SIG-M5 treated with dmso at 0.1 percent for 504 hours (cell line): ENCODE data around the gene DPM1.

Experiments
- DNase-seq: peaks from one replicate; lab custom pipeline; 2025; ENCODE audit not compliant: unreplicated experiment; lab: John Stamatoyannopoulos, UW

DPM1 gene

DNA sequence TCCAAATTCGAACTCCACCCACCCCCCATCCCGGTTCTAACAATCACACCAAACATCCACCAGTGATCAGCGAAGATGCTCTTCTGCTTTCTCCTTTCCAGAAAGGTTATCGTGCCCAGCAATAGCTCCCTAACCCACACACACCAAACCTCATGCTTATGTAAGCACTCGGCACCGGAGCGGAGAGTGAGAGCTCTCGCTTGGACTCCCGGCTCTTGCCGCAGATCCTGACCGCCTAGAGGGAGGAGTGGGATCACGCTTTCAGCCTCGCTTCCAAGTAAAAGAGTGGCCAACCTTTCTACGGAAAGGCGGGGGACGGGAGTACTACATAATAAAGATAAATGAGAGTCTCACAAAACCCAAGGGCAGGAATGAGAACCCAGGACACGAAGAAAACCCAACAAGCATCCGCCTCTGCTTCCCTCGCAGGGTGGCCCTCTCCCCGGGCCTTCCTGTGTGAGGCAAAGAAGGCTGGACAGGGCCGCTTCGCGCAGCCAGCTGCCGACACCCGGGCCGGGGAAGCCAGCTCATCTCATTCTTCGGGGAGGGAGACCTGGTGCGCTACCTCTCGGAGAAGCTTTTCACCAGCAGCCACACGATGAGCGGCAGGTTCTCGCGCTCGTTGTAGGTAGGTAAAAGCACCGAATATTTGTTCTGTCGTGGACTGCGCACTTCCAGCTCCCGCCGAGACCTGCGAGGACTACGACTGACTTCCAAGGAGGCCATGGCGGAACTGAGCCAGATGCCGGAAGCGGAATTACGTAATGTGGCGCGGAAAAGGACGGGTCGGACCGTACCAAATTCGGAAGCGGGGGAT is at the start of gene DPM1:
Gene DPM1 (minus strand): TSS at position 735 of the 817 bp plus-strand sequence. CDS start 9 bp downstream, at position 726.
- DNase-seq, result peak; percentile 96

DNA sequence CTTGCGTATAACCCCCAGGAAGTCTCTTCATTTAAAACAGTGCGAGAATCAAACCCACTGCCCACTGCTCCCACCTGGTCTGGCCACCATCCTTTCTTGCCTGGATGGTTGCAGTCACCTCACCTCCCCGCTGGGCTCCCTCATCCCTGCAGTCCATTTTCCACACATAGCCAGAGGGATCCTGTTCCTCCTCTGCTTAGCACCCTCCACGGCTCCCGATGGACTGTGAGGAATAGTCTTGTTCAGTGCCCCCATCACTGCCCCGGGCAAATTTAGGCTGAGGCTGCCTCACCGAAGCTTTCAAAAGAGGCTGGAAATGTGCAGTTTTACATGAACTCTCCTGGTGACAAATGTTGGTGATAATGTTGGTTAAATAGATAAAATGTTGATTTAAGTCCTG is 46.9 kb upstream of the DPM1 start:
- no peak for DNase-seq

DNA sequence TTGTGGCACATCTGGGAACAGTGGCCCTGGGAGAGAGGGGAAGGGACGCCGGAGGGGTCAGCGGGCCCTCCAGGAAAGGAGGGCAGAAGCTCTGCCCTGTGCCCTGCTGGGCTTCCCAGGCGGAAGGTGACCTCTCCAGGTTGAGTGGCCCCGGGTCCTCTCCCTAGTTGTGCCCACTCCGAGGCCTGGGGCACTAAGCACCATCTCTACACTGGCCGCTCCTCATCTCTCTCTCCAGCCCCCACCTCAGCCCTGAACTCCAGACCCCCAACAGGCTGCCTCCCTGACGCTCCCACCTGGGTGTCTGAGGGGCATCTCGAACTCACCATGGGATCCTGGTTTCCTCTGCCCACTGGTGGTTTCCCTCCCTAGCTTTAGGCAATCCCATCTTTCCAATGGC is 46.4 kb upstream of the DPM1 start:
- DNase-seq, result no peak

DNA sequence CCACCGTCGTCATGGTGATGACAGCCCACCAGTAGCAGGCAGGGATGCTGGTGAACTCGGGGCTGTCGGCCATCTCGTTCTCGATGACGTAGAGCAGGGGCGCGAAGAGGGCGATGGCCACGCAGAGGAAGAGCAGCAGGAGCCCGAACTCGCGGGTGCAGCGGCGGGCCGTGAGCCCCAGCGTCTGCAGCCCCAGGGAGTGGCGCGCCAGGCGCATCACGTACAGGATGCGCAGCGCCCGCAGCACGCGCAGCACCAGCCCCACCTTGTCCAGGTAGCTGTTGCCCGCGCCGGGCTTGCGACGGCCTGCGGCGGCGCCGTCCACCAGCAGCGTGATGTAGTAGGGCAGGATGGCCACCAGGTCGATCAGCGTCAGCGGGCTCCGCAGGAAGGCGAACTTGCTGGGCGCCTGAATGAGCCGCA is 46.0 kb upstream of the DPM1 start:
- DNase-seq, result no peak

DNA sequence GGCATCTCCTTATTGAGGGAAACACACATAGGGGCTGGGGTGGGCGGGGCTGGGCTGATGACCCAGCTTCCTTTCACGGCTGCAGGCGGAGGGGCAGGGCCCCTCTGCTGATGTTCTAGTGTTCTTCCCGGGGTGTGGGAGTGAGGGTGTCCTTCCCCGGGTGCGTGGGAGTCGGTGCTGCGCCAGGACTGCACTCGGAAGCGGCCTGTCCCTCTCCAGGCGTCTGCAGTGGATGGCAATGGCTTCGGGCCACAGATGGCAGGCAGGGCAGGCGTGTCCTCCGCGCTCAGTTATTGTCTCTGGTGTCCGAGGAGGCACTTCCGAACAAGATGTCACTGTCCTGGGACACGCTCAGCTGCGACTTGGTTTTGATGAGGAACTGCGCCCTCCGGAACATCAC is 45.4 kb upstream of the DPM1 start:
- DNase-seq, result no peak

DNA sequence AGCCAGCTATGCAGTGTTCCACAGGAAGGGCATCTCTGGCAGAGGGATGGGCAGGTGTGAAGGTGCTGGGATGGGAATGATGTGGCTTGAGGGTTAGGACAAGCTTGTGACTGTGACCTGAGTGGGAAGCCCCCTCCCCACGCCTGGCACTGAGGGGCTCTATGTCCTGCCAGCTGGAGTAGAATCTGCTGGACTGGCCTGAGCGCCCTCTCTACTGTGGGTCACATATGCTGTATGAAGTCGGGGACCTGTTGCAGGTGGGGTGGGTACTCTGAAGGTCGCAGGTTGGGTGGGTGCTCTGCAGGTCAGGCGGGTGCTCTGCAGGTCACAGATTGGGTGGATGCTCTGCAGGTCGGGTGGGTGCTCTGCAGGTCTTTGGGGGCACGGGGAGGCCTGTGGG is 44.3 kb upstream of the DPM1 start:
- DNase-seq, result no peak

DNA sequence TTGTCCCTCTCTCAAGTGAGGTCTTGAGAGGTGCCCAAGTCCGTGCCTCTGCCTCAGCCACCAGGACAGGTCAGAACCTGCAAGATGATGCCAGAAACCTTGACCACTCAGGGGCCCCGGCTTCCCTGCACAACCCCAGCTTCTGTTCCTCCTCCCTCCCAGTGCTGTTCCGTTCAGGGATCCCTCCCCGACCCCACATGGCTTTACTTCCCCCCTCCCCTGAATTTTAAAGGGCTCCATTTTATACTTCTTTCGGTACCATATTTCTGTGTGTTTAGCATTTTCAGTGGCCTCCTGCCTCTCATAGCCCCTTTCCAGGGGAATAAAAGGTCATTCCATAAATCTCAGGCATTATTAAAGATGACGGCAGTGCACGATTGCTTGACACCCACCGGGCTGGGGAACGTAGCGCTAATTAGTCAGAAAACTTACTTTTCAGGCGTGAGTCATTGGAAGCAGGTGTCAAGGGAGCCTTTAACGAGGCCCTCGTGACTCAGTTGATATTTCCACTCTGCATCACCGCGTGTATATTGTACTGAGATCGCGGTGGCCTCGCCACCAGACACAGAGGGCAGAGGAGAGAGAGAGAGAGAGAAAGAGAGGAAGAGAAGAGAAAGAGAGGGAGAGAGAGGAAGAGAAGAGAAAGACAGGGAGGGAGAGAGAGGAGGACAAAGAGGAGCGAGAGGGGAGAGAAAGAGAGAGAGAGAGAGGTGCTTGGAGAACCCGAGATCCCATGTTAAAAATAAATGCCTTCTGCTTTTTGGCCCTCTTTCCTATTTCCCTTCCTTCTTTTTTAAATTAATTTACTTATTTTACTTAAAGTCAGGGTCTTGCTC is 43.3 kb upstream of the DPM1 start:
- no peak for DNase-seq

DNA sequence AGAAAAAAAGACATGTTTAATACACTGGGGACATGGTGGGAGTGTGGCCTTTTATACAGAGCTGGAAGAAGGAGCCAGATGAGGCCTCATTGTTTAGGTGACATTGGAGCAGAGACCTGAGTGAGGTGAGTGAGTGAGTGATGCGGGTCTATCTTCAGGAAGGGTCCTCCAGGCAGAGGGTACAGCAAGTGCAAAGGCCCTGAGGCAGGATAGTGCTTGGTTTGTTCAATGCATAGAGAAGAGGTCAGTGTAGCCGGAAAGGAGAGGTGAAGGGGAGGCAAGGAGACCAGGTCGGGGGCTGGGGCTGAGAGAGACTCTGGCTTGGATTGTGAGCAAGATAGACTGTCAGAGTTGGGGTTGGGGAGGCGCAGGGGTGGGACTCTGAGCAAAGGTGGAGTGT is 41.0 kb upstream of the DPM1 start:
- DNase-seq, result no peak

DNA sequence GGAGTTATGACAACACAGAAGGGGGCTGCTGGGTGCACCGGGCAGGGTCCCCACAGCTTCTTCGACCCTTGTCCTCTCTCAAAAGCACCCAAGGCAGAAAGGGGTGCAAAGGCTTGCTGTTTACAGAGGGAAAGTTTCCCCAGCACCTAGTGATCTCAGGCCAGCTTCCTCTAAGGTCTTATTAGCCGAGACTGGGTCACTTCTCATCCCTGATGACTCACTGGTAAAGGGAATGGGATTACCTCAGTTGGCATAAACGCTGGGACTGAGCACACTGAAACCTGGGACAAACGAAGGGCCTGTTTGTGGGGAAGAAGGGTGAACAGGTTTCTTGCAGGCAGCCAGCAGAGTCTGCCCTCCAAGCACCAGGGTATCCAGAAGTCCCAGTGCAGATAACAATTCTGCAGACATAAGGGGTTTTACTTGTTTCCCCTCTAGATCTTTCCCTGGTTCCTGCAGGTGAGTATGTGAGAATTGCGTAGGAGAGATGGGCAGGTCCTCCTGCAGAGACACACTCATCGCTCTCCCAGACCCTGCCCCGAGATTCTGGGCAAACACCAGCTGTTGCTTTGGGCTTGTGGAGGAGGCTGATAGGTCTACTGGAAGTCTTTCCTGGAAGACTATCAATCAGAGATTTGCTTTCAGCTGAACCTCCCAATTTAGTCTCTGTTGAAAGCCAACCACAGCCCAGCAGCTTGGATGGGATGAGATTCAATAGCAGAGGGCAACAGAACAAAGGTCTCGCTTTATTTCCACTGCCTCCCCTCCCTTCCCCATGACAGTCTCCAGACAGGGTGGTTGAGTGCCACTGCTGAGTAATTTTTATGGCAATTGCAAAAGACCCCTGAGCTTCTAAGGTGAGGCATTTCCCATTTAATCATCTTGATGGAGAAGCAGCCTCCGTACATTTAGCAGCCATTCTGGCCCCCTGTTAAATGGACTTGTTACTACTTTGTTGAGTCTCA is 38.9 kb upstream of the DPM1 start:
- DNase-seq, result no peak

DNA sequence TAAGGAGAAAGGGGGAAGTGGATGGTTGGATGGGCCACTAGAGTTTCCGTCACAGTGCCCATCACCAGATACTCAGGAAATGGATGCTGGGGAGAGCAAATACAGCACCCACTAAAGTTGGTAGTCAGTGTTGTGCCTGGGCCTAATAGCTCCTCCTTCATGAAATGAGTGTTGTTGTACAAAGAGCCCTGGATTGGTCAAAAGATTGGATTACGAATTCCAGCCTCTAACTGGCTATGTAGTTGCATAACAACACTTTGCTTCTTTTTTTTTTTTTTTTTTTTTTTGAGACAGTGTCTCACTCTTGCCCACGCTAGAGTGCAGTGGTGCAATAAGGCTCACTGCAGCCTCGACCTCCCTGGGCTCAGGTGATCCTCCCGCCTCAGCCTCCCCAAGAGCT is 37.2 kb upstream of the DPM1 start:
- DNase-seq, result no peak

DNA sequence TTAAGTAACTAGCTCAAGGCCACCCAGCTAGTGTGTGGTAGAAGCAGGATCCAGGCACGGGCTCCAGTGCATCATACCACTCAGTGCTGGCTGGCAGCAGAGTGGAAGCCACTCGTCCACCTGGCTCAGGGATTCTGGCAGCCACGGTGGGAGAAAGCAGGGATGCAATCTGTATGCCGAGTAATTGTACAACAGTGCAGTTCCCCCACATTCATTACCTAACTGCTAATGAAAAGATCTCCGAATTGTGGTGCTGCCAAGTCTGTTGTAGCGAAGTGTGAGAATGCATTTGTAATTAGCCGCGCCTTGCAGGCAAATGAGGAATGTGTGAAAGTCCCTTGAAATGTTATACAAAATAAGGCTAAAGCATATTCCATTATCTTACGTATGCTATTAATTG is 35.5 kb upstream of the DPM1 start:
- DNase-seq, result no peak

DNA sequence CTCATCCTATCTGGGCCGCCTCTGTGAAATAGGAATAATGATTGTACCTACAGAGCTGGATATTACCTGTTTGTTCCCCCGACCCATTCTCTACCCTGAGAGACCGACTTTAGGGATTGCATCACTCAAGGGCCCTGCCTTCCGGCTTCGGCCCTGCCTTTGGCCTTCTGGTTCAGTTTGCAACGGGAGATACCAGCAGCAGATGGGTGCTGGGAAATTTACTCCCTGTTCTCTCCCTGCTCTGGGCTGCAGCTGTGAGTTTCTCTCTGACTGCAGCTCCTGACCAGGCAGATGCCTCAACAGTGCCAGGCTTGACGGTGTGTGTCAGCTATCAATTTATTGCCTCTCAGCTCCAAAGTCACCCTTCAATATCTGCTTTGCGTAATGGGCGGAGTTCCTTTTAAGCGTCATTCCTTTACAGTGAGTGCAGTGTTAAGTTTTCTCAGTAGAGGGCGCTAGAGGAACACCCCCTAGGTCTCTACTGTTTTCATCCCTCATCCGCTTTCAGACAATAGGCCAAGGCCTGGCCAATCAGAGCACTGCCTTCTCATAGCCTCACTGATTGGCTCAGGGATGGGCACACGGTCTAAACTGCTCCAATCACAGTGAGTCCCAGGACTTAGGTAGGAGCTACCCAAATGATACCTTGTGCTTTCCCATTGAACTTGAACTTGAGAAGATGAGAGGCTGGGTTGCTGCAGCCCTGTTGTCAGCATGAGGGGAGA is 34.6 kb upstream of the DPM1 start:
- DNase-seq, result peak; percentile 62

DNA sequence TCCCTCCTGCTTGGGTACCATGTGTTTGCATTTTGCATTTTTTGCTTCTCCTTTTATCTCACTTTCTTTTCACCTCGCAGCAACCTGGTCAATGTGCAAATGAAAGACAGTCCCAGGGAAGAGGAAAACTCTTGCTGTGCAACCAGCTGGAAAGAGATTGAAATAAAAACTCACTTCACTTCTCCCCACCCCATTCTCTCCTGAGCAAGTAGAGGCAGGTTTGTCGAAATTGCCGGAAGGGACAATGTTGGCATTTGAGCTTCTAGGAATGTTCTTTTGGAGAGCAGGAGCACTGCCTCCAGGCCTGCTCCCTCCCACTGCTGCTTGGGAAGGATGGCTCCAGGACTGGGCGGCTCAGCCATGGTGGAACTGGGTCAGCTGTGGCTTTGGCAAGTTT is 34.0 kb upstream of the DPM1 start:
- DNase-seq, result no peak

DNA sequence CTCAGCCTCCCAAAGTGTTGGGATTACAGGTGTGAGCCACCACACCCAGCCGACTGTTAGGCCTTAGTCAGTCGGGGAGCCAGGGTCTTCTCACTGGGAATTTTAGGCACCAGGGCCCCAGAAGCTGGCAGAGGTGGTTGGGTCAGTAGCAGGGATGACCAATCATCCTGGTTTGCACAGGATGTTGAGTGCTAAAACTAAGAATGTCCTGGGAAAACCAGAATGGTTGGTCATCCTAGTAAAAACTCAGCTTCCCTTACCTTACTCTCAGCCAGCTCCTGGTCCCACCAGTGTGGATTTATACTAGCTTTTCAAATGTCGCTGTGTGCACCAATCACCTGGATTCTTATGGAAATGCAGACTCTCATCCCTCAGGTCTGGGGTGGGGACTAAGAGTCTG is 32.7 kb upstream of the DPM1 start:
- no peak for DNase-seq

DNA sequence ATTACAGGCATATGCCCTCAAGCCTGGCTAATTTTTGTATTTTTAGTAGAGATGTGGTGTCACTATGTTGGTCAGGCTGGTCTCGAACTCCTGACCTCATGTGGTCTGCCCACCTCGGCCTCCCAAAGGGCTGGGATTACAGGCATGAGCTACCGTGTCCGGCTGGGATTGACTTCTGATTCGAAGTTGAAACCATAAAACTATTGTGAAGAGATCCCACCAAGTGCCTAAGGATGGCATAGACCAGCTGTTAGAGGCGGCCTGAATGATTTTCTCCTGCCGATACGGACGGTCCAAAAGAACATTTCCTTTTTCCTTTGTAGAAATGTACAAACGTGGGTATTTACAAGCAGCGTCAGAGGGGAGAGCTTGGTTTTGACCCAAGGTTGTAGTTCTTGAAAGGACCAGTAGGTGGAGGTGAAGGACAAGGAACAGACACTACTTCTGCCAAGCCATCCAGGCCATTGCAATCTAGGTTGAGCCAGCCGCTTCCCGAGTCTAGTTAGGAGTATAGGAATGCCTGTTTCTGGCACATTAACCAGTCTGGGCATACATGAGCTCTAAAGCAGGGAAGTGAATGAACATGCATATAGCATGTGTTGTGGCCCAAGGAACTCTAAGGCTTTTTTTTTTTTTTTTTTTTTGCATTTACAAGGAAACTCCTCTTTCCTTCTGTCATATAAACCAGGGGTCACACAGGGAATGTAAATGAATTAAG is 29.3 kb upstream of the DPM1 start:
- peak; percentile 88 for DNase-seq

DNA sequence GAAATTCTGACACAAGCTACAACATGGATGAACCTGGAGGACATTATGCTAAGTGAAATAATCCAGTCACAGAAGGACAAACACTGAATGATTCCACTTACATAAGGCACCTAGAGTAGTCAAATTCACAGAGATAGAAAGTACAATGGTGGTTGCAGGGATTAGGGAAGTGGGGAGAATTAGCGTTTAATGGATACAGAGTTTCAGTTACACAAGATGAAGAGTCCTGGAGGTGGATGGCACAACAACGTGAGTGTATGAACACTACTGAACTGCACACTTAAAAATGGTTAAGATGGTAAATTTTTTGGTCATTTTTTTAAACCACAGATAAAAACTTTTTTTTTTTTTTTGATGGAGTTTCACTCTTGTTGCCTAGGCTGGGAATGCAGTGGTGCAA is 25.0 kb upstream of the DPM1 start:
- DNase-seq, result peak; percentile 29

DNA sequence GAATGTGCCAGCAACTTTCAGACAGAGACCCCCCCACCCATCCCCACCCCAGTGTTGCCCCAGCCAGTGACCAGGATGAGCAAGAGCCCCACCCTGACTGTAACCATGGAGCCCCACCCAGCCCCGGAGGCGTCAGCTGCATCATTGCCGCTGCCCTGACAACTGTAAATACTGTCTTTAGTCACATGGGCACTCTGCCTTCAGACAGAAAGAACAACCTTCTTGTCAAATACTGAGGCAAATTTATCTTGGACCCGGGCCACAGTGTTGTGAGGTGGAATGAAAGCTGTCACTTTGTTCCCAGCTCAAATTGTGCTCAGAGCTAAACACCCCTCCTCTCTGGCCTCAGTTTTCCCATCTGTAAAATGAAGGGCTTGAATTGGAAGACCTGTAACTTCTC is 24.0 kb upstream of the DPM1 start:
- DNase-seq, result peak; percentile 56

DNA sequence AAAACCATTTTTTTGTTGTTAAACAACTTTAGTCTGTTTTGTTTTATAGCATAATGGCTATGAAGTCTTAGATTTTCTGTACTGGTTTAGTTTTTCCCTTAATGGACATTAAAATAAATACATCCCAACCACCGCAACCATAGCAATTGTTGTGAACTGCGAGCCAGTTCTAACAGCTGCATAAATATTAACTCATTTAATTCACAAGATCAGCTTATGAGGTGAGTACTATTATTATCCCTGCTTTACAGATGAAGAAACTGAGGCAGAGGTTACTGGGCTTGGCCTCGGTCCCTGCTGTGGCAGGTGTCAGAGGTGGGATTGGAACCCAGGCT is 23.3 kb upstream of the DPM1 start:
- DNase-seq, result no peak

DNA sequence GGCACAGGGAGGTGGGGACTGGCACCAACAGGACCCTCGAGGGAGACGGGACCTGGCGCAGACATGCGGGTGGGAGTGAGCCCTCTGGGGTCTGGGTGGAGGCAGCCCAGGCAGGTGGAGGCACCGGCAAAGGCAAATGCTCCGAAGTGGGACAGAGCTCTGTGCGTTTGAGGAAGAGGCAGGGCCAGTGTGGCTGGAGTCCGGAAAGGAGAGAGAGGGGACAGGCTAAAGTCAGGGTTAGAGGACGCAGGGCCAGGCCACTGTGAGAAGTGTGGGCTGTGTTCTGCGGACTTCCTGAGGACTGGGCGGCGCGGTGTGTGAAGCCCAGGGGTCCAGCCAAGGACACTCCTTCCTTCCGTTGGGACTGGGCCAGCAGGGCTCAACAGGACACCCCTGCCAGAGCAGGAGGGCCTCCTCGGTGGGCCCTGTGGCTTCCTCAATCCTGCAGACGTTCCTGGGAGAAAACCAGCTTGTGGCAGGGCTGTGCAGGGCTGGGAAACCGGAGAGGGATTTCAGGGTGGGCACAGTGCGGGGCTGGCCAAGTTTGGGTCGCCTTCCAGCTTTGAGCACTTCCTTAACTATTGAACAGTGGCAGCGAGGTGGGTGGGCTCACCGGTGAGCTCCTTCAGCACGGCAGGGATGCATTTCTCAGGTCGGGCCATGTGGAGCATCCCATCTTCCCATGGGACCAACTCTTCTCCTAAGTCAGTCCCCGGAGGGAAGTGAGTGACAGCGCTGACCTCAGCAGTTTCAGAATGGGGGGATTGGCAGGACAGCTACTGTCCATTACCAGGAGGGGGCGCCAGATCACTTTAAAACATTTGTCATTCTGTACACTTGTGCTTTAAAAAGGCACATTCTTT is 22.8 kb upstream of the DPM1 start:
- peak; percentile 68 for DNase-seq
